GM19239 (cell line): ENCODE results near the gene LRIF1.
"Not testable (repeated sequence)": the region's sequence is repeated elsewhere in the genome, so short reads cannot be mapped to it uniquely, and the experiment has no call there.

Source experiments
- DNase-seq: peaks from one replicate; pipeline ENCODE4 v3.0.0; 2011; ENCODE audit warnings: low spot score; ENCODE audit not compliant: insufficient read length
- FAIRE-seq: peaks from 2 replicates; lab custom pipeline; 2011; peaks lifted over from hg19 to GRCh38; lab: Jason Lieb, UNC

Gene LRIF1, protein sequence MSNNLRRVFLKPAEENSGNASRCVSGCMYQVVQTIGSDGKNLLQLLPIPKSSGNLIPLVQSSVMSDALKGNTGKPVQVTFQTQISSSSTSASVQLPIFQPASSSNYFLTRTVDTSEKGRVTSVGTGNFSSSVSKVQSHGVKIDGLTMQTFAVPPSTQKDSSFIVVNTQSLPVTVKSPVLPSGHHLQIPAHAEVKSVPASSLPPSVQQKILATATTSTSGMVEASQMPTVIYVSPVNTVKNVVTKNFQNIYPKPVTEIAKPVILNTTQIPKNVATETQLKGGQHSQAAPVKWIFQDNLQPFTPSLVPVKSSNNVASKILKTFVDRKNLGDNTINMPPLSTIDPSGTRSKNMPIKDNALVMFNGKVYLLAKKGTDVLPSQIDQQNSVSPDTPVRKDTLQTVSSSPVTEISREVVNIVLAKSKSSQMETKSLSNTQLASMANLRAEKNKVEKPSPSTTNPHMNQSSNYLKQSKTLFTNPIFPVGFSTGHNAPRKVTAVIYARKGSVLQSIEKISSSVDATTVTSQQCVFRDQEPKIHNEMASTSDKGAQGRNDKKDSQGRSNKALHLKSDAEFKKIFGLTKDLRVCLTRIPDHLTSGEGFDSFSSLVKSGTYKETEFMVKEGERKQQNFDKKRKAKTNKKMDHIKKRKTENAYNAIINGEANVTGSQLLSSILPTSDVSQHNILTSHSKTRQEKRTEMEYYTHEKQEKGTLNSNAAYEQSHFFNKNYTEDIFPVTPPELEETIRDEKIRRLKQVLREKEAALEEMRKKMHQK

DNA sequence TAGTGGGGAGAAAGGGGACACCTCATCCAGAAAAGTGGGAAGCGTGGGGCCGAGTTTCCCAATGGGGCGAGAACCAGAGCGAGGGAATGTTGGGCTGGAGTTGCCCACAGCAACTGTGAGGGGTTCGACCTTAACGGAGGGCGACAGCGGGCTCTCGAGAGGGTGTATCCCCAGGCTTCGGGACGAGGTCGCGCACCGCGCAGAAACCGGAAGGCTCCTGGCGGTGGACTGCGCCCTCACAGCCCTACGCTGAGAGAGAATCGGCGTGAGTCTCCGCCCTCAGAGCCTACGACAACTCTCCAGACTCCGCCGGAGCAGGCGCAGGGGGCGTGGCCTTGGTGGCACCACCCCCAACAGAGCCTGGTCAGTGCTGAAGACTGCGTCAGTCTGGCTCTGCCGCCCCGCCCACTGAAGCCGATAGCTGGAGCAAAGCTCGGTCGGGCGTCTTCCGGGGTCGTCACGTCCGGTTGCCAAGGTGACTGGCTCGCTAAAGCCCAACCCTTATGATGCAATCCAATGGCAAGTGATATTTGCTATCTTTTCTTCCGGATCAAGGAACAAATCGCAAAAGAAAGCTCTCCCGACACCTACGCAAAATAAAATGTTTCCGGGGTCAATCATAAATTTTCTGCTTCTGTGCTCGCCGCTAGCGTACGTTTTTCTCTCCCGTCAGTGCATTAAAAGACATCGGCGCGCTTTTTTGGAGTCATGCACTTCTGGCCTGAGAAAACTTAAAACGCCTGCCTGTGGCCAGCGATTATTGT, at the start of gene LRIF1:
TSS of gene LRIF1 (minus strand) at position 232 of the 764 bp plus-strand sequence. CDS start 234 bp downstream, outside the sequence.
- FAIRE-seq (peak; percentile 98), DNase-seq (peak; percentile 71)

DNA sequence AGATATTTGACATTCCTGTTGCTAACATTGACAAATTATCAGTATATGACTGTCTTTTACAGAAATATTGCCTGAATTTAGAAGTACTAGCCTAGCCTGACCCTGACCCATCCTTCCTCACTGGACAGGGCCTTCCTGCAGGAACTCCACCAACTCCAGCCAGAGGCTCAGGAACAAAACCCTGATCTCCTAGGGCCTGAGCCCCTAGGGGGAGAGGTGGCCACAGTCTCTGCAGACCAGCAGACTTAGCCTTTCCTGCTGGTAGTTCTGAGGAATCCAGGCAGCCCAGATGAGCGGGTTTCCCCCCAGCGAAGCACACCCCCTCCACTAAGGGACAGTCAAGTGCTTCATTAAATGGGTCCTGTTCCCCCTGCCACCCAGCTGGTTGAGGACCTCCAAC, 44.3 kb upstream of the LRIF1 start:
- FAIRE-seq = no peak

DNA sequence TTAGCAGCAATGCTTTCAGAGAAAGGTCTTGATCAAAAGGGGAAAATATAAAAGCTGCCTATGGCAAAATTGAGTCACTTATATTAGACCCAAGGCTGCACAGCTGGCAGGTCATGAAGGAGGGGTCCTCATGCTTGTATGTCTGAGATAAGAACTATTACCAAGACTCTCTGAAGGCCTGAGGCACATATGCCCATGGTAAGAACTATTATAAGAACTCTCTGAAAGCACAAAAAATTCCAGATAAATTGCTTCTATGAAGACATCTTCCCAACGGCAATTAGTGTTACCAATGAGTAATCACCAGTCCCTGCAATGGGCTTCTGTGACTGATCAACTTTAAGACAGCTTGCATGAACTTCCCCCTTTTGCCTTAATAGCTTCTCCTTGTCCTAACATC, 42.8 kb upstream of the LRIF1 start:
- DNase-seq = no peak
- FAIRE-seq = no peak

More for the DNA sequence above, 44.3 kb upstream of the LRIF1 start:
- no peak for DNase-seq

DNA sequence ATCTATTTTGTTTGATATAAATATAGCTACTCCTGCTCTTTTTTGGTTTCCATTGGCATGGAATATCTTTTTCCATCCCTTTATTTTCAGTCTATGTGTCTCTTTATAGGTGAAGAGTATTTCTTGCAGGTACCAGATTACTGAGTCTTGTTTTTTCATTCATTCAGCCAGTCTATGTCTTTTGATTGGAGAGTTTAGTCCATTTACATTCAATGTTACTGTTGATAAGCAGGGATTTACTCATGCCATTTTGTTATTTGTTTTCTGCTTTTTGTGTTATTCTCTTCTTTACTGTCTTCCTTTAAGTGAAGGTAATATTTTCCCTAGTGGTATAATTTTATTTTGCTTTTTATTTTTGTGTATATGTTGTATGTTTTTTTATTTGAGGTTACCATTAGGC, 35.9 kb upstream of the LRIF1 start:
- DNase-seq, FAIRE-seq: not testable (repeated sequence)

DNA sequence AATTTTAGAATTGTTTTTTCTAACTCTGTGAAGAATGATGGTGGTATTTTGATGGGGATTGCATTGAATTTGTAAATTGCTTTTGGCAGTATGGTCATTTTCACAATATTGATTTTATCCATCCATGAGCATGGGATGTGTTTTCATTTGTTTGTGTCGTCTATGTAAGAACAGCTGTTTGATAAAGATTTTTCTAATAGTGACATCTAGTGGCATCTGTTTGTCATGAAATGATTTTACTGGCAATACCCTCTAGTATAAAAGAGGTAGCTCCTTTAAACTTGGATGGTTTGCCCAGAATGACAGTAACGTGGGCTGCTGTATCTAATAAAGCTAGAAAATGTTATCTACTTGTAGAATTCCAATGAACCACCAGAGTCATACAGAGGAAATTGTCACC, 28.6 kb upstream of the LRIF1 start:
- DNase-seq (peak; percentile 6), FAIRE-seq (peak; percentile 84)

DNA sequence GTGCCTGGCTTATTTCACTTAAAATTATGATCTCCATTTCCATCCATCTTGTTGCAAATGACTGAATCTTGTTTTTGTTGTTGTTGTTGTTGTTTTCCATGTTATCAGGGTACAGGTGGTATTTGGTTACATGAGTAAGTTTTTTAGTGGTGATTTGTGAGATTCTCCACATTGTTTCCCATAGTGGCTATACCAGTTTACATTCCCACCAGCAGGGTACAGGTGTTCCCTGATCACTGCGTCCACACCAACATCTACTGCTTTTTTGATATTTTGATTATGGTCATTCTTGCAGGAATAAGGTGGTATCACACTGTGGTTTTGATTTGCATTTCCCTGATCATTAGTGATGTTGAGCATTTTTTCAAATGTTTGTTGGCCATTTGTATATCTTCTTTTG, 27.6 kb upstream of the LRIF1 start:
- DNase-seq, FAIRE-seq: not testable (repeated sequence)

DNA sequence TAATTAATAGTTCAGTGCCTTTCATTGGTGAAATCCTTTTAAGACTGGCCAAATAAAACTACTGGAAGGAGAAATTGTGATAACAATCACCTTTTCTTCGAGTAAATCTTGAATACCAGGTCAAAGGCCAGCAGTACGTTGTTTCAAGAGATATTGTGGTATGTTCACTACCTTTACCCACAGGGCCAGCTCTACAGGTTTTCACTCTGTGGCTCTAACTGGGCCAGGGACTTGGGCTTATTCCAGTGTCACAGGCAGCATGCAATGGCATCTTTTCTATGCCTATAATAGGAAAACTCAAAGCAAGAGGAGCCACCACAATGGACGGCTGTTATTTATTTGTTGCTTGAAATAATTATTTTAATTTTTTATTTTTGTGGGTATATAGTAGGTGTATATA, 26.8 kb upstream of the LRIF1 start:
- no peak for FAIRE-seq
- DNase-seq = no peak

DNA sequence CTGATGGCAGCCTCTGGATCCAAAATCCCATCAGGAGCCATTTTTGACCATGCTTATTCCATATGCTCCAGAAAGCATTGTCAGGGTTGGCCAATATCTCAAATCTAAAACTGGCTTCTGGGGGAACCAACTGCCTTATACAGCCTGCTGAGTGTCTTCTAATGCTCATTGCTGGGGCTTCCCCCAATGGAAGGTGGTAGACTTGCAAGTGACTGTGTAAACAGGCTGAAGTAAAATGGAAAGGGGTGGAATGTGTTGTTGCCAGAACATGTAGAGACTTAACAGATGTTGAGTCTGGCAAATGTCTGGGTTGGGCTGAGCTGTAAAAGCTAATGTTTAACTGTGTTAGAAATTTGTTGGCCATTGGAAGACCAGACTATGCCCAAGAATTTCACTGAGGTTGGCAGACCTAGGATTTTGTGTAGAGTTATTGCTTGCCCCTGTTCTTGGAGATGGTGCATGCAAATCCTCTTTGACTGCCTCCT, 22.7 kb upstream of the LRIF1 start:
- no peak for FAIRE-seq
- DNase-seq = no peak

DNA sequence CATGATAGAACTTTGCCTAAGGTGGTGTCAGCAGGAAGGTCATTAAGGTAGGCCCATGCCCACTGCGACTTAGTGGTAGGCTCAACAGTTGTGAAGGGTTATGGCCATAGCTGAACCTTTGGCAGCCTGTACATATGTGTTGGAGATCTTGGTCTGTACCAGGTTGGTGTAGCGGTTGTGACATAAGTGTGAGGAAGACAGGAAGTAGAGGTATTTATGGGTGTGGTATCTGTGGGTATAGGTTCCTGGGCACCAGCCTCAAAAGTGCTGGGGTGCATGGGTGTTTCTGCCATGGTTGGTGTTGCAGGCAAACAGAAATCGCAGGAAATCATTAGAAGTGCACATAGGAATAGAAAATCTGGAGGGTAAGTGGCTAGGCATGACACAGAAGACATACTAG, 18.6 kb upstream of the LRIF1 start:
- DNase-seq = no peak
- no peak for FAIRE-seq

DNA sequence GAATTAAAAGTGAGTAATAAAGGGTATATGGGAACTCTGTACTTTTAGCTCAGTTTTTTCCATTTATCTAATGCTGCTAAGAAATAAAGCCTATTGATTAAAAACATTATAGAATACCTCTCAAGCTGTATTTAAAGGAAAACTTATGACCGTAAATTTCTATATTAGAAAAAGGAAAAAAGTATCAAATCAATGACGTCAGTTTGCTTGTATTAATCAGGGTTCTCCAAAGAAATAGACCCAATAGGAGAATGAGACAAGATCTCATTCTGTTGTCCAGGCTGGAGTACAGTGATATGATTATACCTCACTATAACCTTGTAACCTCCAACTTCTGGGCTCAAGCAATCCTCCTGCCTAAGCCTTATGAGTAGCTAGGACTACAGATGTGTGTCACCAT, 15.4 kb upstream of the LRIF1 start:
- FAIRE-seq (no peak), DNase-seq (no peak)

DNA sequence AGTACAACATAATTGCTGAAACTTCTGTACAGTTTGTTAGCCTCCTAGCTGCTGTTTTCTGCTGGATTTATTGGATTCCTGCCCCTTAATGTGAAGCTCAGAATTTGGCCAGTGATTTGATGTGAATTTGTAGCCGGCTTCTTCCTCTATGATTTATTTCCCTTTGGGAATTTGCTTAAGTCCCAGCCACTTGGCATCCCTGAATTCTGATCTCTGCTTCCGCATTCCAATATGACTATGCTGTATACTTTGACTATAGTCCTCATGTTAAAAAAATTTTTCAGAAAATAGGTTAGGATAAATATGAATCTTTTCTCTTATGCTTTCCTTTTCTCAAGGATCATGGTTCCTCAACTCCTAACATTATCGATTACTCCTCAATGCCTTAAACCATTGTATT, 12.4 kb upstream of the LRIF1 start:
- FAIRE-seq = no peak
- DNase-seq = no peak

DNA sequence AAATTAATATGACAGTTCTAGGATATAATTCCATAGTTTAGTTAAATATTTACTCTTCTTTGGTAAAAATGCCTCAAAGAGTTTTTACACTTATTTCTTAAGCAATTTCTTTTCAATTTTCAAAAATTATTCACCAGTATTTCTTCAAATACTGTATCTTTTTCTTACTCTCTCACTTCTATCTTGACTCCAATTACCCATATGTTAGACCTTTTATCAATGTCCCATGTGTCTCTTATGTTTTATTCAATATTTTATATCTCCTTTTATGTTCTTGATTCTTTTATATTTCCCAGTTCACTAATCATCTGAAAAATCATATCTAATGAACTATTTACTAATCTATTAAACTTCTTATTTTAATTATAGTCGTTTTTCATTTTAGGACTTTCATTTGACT, 11.5 kb upstream of the LRIF1 start:
- DNase-seq = no peak
- no peak for FAIRE-seq

DNA sequence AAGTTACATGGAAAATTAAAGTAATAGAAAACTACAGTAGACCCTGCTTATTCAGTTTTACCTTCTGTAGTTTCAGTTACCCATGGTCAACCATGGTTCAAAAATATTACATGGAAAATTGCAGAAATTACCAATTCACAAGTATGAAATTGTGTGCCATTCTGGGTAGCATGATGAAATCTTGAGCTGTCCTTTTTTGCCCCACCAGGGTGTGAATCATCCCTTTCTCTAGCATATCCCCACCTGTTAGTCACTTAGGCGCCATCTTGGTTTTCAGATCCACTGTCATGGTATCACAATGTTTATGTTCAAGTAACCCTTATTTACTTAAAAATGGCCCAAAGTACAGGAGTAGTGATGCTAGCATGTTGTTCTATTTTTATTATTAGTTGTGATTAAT, 3.5 kb upstream of the LRIF1 start:
- DNase-seq (no peak), FAIRE-seq (no peak)

DNA sequence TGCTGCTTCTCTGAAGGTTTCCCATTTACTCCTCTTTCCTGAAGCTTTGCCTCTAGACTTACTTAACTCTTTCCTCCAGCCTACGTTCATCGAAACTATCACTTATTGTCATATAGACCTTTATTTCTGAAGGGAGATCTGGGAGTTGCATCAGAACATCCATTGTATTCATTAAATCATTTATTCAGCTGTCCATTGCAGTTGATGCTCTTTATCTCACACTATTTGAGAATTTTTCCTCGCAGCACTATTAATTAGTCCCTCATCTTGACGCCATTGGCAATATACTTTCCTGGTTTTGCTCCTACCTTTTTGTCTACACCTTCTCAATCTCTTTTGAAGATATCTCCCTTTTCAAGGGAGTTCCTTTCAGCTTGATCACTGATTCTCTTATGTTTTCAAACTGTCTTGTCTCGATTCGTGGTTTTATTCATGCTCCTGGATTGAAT, 757 bp upstream of the LRIF1 start:
- DNase-seq (no peak), FAIRE-seq (no peak)

DNA sequence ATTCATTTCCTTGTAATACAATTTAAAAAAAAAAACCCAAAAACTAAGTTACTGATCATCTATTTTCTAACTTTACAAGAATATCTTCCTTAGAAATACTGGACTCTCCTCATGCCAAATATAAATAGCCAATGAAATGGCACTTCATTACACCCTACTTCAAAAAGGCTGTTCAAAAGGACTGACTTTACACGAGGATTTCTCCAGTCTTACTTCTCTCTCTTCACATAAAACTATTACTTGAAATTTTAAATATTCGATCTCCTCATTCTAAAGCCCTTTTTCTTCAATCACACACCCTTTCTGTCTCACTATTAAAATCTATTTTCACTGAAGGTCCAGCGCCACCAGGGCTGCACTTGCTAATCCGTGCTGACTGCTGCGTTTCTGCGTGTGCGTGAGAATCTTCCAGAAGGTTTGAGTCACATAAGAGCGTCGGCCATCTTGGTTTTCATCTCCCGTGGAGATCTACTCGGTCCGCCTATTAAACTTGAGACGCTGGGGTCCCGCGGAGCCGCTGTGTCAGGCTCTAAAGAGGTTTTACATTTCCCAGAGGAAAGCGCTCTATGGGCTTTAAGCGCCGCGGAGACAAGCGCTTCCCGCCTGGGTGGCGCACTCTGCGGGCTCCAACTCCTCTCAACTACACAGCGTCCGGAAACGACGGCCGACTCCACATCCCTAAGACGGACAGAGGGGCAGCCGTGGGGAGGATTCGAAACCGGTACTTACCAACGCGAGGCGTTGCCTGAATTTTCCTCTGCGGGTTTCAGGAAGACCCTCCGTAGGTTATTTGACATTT, 631 bp downstream of the LRIF1 start:
- DNase-seq (no peak), FAIRE-seq (peak; percentile 79)

DNA sequence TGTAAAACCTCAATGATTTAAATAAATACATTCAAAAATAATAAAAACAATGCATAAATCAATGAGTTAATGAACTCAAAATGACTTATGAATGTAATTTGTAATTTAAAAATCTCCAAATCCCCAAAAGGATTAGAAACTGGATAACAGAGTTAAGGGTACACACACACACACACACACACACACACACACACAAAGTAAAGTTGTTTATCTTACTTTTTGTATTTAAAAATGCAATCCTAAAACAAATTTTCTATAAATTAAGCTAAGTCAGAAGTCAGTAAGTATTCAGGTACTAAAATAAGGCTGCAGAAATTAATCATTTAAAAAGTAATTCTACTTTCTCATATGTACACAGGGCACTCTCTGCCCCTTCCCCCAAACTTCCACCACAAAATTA, 1.8 kb downstream of the LRIF1 start:
- FAIRE-seq (no peak), DNase-seq (no peak)

DNA sequence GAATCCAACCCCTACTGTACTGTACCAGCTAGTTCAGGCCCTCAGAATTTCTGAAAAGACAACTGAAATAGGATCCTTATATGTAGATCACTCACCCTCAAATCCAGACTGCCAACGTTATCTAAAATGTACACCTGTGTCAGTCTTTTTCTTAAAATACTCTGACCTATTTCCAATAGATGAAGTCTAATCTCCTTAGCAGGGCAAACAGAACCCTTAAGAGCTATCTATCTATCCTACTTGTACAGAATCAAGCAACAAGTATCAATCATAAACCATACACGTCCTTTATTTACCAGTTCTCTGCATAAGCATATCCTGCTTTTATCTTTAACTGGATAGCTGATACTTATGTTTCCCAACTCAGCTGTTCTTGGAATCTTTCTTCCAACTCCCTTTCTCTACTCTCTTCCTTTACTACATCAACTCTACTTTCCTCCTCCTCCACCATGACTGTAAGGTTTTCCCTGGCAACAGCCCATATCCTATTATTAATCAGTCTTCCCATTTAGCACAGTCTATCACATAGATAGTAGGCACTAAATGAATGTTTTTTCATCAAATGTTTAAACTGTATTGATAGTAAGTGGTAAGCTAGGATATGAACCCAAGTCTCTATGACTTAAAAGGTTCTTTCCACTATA, 2.8 kb downstream of the LRIF1 start:
- no peak for FAIRE-seq
- no peak for DNase-seq

DNA sequence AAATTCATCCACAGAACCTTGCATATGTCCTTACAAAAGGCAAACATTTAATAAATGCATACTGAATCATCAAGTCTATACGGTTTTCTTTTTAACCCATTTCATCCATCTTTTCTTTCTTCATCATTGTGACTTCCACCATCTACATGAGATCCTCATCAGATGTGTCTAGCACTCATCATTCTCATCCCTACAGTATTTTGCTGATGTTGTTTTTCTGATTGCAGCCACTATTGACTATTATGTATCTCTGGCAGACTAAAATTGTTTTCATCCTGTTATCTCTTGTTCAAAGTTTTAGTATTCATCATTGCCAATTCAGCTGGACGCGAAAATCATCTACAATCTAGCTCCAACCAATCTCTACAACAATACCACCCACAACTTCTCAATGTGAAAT, 5.9 kb downstream of the LRIF1 start:
- FAIRE-seq (no peak), DNase-seq (no peak)

DNA sequence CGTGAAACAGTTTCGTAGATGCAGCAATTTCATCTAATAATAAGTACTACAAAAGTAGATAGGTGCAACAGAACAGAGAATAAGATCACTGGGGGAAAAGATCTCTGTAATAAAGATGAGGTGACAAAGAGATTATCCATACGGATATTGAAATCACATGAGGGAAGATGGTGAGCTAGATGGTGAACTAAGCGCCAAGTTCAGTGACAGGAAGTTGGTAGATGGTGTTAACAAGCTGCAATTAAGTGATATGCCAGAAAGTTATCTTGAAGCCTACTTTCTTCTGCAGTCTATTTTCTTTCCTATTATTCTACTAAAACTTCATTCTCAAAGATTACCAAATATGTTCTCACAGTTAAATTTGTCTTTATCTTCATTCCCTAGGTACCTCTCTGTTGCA, 7.1 kb downstream of the LRIF1 start:
- no peak for DNase-seq

More for the DNA sequence above, 7.1 kb downstream of the LRIF1 start:
- no peak for FAIRE-seq
